Natural killer cell (primary cell): Measurements from ENCODE around the gene CROCC. TPM values are rescaled to one million over a fixed set of nuclear protein-coding genes. Genes with fewer than 3 reads are reported as not detected.

Experiments
- ATAC-seq, 3 donors: fragments of 150-1000 bp in 2 of 3; fragments of 200-7000 bp in 1 of 3; cut with Tn5 transposase; 1 replicate in 1 of 3; 2 replicates in 2 of 3; pipeline ENCODE4 v1.10.0; 2021; ENCODE audit warnings: mild to moderate bottlenecking in 2 of 3, moderate library complexity in 2 of 3
- DNase-seq, 2 donors: peaks; one replicate each; pipeline versions ENCODE4 v3.0.0 to v3.0.0-alpha.2; 2013 to 2021; ENCODE audit warnings: mixed read lengths in 1 of 2
- H3K27ac ChIP-seq: one replicate; pipeline ENCODE4 v1.5.1; 2013; ENCODE audit warnings: mild to moderate bottlenecking, low read length
- H3K27me3 ChIP-seq: one replicate; pipeline ENCODE4 v1.6.1; 2013; ENCODE audit warnings: low read length; ENCODE audit not compliant: control insufficient read depth, insufficient read depth
- H3K36me3 ChIP-seq: one replicate; pipeline ENCODE4 v1.6.1; 2013; ENCODE audit warnings: low read length; ENCODE audit not compliant: control insufficient read depth, insufficient read depth
- H3K4me1 ChIP-seq: one replicate; pipeline ENCODE4 v1.6.1; 2013; ENCODE audit warnings: low read length; ENCODE audit not compliant: control insufficient read depth, insufficient read depth
- H3K4me3 ChIP-seq: one replicate; pipeline ENCODE4 v1.5.1; 2013; ENCODE audit warnings: low read length
- H3K9me3 ChIP-seq: one replicate; pipeline ENCODE4 v1.6.1; 2013; ENCODE audit warnings: low read length; ENCODE audit not compliant: control insufficient read depth, insufficient read depth
- H3K27ac Mint-ChIP-seq, 2 donors: one replicate each; pipeline ENCODE4 v1.8.0; 2022; ENCODE audit warnings: mild to moderate bottlenecking in 2 of 2, mixed read lengths in 2 of 2, moderate library complexity in 1 of 2
- H3K27me3 Mint-ChIP-seq, 2 donors: one replicate each; pipeline ENCODE4 v1.8.0; 2022; ENCODE audit warnings: low read depth in 2 of 2, mixed read lengths in 2 of 2
- H3K36me3 Mint-ChIP-seq: one replicate; pipeline ENCODE4 v1.8.0; 2022; ENCODE audit warnings: mixed read lengths
- H3K4me1 Mint-ChIP-seq, 2 donors: one replicate each; pipeline ENCODE4 v1.8.0; 2022; ENCODE audit warnings: mixed read lengths in 2 of 2
- H3K4me3 Mint-ChIP-seq: one replicate; pipeline ENCODE4 v1.8.0; 2022; ENCODE audit warnings: mild to moderate bottlenecking, moderate library complexity, mixed read lengths
- H3K9me3 Mint-ChIP-seq, 2 donors: one replicate each; pipeline ENCODE4 v1.8.0; 2022; ENCODE audit warnings: mixed read lengths in 2 of 2
- CTCF ChIP-seq: fragments of 200-600 bp; IDR thresholded peaks from one replicate; pipeline ENCODE4 v1.8.0; 2022; ENCODE audit warnings: antibody characterized with exemption
- WGBS: methylation state at CpG from one replicate; pipeline ENCODE4 v1.1.7; 2013; ENCODE audit warnings: missing lambda C conversion rate; ENCODE audit not compliant: insufficient coverage; 5-methylcytosine and 5-hydroxymethylcytosine counted together
- intact Hi-C: fragments of 100-400 bp; cut with micrococcal nuclease; formaldehyde crosslinking; loops from one replicate; pipeline ENCODE4 v1.14.2; 2022
- total RNA-seq, 4 donors: library from RNA; stranded (reverse); fragments of 120-200 nt in 1 of 4; gene quantifications; one replicate each; pipeline versions ENCODE4 v1.2.3 to v1.2.4, GENCODE V29; 2013 to 2022

The CROCC gene
- total RNA-seq, 3 donors from 2014 or later (not counting 1 experiment from before 2014, with no cell fraction given), result 51.7 to 62.9 (median 59.1) TPM

DNA sequence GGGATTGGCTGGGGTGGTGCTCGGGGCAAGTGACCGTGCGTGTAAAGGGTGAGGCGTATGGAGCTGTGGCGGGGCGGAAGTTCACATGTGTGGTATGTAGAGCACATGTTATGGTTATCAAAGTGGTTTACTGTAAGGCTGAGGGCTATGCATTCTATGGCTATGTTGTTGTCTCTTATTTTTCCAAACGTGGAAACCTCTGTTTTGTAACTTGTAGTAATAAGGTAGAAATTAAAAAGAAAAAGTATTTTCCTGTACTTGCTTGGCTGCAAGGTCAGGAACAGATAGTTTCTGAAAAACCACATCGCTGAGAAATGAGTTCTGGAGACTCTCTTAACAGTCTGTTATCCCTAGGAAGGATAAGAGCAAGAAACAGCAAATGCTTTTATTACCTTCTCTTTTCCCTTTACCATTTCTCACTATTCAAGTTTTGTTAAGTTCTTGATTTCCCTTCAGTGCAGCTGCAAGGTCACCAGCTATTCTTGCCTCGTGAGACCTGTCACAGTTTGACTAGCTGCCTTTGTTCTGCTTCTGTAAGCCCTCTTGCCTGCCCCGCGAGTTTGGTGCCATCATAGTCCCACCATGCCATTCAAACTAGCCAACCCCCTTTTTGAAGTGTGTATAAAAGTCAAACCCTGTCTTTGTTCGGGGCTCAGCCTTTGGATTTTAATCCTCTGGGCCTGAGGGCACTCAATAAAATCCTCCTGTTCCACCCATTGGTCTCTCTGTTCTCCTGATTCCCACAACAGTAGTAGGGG, 16.4 kb upstream of the CROCC start:
- Mint-ChIP-seq H3K36me3 (no peaks in the 10 kb centered on the region), H3K4me3 (no peak overlapping the region), H3K27ac (no peak overlapping the region), H3K4me1 (peaks cover 18 to 30% of the 10 kb centered on the region in 2 donors), H3K27me3 (no peaks in the 10 kb centered on the region), H3K9me3 (no peaks in the 10 kb centered on the region)
- H3K36me3 ChIP-seq, result no peaks in the 10 kb centered on the region
- DNase-seq (no peak), ATAC-seq (peak; percentile 68 to 89 (median 75))
- peaks cover 17% of the 10 kb centered on the region for H3K4me1 ChIP-seq
- intact Hi-C loops, result loop anchor here (1.0 to 10.0 kb wide), 3 partner anchors 8 to 1070 kb away; partner anchors contain the start of gene SDHB
- 9% methylated on average over 12 of the region's 12 CpGs for WGBS
- H3K27ac ChIP-seq, result peak overlapping the region; percentile 90
- H3K27me3 ChIP-seq, result no peaks in the 10 kb centered on the region
- TF ChIP-seq CTCF, result no peak
- peak overlapping the region; percentile 49 for H3K4me3 ChIP-seq
- peaks cover 11% of the 10 kb centered on the region for H3K9me3 ChIP-seq

DNA sequence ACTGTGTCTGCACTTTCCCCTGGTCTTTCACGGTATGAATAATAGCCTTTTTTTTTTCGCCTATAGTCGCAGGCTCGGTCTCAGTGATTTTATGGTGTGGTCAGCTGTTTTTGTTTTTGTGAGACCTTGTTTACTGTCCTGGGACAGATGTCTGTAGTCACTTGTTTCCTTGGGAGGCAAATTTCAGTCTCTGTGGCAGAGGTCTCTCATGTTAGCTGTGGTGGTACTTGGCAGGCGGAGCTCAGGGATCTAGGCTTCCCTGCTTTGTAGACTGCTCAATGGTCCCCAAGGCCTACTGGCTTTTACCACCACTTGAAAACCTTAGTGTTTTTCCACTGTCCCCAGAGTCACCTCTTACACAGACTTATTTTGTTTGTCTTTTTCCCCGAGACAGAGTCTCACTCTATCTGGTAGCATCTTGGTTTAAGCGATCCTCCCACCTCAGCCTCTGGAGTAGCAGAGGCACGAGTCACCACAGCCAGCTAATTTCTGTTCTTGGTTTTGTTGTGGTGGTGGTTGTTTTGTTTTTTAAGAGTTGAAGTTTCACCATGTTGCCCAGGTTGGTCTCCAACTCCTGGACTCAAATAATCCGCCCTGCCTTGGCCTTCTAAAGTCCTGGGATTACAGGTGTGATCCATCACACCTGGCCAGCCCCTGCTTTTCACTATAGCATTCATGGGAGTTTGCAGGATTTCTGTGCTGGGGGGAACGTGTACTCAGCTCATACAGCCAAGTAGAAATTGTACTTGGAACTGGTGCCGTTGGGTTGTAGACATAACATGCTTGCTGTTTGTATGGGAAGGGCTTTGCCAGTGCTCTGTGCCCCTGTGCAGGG, 15.6 kb upstream of the CROCC start:
- no peak for TF ChIP-seq CTCF
- intact Hi-C loops, result loop anchor here (1.0 to 10.0 kb wide), 3 partner anchors 7 to 1071 kb away; partner anchors contain the start of gene SDHB
- Histone ChIP-seq H3K9me3 (peaks cover 11% of the 10 kb centered on the region), H3K27me3 (no peaks in the 10 kb centered on the region), H3K27ac (peak overlapping the region; percentile 90), H3K36me3 (no peaks in the 10 kb centered on the region), H3K4me3 (no peak overlapping the region), H3K4me1 (peaks cover 17% of the 10 kb centered on the region)
- DNase-seq (no peak), ATAC-seq (no peak)
- Mint-ChIP-seq H3K9me3 (no peaks in the 10 kb centered on the region), H3K36me3 (no peaks in the 10 kb centered on the region), H3K27me3 (no peaks in the 10 kb centered on the region), H3K27ac (no peak overlapping the region), H3K4me3 (no peak overlapping the region), H3K4me1 (peaks cover 11 to 30% of the 10 kb centered on the region in 2 donors)
- WGBS, result 72% methylated on average over 11 of the region's 11 CpGs

- peaks cover 11% of the 10 kb centered on the region for H3K9me3 ChIP-seq
- H3K27ac ChIP-seq, result no peak overlapping the region
- H3K27ac Mint-ChIP-seq, result no peak overlapping the region
- peaks cover 17% of the 10 kb centered on the region for H3K4me1 ChIP-seq
- no peak overlapping the region for H3K4me3 Mint-ChIP-seq
- no peaks in the 10 kb centered on the region for H3K36me3 Mint-ChIP-seq
- no peak for ATAC-seq
- 80% methylated on average over 4 of the region's 4 CpGs for WGBS
- H3K36me3 ChIP-seq, result no peaks in the 10 kb centered on the region
- peaks cover 5 to 24% of the 10 kb centered on the region in 2 donors for H3K4me1 Mint-ChIP-seq
- H3K4me3 ChIP-seq, result no peak overlapping the region
- no peaks in the 10 kb centered on the region for H3K27me3 ChIP-seq
- TF ChIP-seq CTCF, result no peak
- H3K27me3 Mint-ChIP-seq, result no peaks in the 10 kb centered on the region
- no peak for DNase-seq
- intact Hi-C loops, result loop anchor here (5.0 to 10.0 kb wide), 2 partner anchors 145 to 1072 kb away; partner anchors contain the start of gene SDHB
- no peaks in the 10 kb centered on the region for H3K9me3 Mint-ChIP-seq
Observed at GRCh38 chr1:16906873-16907272, 14.9 kb upstream of the CROCC start.
